Neural cell (in vitro differentiated cells): ENCODE measurements around the gene ANKRD49.

ENCODE experiments used
- EP300 ChIP-seq: fragments of 450-650 bp; conservative IDR thresholded peaks from 2 replicates; pipeline ENCODE4 v1.6.1; 2014; ENCODE audit warnings: antibody characterized with exemption, mild to moderate bottlenecking, moderate library complexity; ENCODE audit not compliant: poor library complexity, severe bottlenecking
- EZH2 ChIP-seq: fragments of 200-600, 300-800 bp; shearing (Covaris generic), sonication (generic); IDR thresholded peaks from 2 replicates; pipeline ENCODE4 v1.6.1; 2014; ENCODE audit warnings: antibody characterized with exemption, low read length, borderline replicate concordance, mild to moderate bottlenecking; ENCODE audit not compliant: insufficient read depth, poor library complexity, severe bottlenecking
- MXI1 ChIP-seq: fragments of 450-650 bp; conservative IDR thresholded peaks from 2 replicates; pipeline ENCODE4 v1.6.1; 2014; ENCODE audit warnings: antibody characterized with exemption, mild to moderate bottlenecking; ENCODE audit not compliant: poor library complexity, severe bottlenecking
- POLR2AphosphoS5 ChIP-seq: IDR thresholded peaks from 2 replicates; pipeline ENCODE4 v1.6.1; 2012
- RAD21 ChIP-seq: fragments of 450-650 bp; conservative IDR thresholded peaks from 2 replicates; pipeline ENCODE4 v1.6.1; 2014; ENCODE audit warnings: antibody characterized with exemption, mild to moderate bottlenecking, moderate library complexity
- SMC3 ChIP-seq: fragments of 450-650 bp; conservative IDR thresholded peaks from 2 replicates; pipeline ENCODE4 v1.6.1; 2014; ENCODE audit warnings: antibody characterized with exemption, mild to moderate bottlenecking, moderate library complexity; ENCODE audit not compliant: poor library complexity
- TAF1 ChIP-seq: IDR thresholded peaks from 2 replicates; pipeline ENCODE4 v1.6.1; 2012; ENCODE audit warnings: low read depth
- TF ChIP-seq, protein P1 (sequence below): fragments of 450-650 bp; IDR thresholded peaks from 2 replicates; pipeline ENCODE4 v1.5.1; 2014; ENCODE audit warnings: antibody characterized with exemption, mild to moderate bottlenecking, moderate library complexity; ENCODE audit not compliant: poor library complexity, severe bottlenecking
- TF ChIP-seq, protein P2 (sequence below): IDR thresholded peaks from 2 replicates; pipeline ENCODE4 v1.6.1; 2012; ENCODE audit warnings: borderline replicate concordance

DNA sequence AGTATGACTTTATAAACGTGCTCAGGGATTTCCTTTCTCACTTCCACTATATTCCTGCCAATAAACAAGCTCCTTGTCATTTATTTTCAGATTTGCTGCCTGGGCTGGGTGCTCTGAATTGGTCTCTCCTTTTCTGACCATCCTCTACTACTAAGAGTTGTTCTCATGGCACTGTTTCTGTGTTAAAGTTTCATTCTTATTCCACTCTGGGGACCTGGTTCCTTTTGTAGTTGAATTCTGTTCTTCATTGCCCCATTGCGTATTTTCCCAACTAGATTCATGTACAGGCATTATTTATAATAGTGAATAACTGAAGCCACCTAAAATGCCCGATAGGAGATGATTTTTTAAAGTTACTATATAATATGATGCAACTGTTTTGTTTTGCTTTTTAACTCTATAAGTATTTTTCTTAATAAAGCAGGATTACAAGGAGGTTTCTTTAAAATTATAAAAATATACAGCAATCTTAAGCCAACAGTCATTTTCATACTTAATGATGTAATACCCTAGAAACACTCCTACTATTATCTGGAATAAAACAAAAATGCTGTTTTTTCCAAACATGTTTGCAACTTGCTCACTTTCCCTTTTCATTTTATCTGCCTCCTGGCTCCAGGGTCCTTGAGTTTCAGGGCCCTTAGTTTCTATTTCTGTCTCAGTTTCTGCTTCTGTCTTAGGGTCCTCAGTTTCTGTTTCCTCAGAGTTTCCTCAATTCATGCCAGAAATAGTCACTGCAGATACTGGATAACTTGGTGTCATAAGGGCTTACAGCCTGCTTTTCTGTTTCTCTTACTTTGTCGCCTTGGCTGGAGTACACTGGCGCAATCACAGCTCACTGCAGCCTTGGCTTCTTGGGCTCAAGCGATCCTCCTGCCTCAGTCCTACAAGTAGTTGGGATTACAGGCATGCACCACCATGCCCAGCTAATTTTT, 40.2 kb downstream of the ANKRD49 start:
- TF ChIP-seq RAD21 (no peak), POLR2AphosphoS5 (no peak), EZH2 (no peak), TAF1 (no peak), MXI1 (no peak), EP300 (no peak), SMC3 (no peak)
- TF ChIP-seq, protein P1, sequence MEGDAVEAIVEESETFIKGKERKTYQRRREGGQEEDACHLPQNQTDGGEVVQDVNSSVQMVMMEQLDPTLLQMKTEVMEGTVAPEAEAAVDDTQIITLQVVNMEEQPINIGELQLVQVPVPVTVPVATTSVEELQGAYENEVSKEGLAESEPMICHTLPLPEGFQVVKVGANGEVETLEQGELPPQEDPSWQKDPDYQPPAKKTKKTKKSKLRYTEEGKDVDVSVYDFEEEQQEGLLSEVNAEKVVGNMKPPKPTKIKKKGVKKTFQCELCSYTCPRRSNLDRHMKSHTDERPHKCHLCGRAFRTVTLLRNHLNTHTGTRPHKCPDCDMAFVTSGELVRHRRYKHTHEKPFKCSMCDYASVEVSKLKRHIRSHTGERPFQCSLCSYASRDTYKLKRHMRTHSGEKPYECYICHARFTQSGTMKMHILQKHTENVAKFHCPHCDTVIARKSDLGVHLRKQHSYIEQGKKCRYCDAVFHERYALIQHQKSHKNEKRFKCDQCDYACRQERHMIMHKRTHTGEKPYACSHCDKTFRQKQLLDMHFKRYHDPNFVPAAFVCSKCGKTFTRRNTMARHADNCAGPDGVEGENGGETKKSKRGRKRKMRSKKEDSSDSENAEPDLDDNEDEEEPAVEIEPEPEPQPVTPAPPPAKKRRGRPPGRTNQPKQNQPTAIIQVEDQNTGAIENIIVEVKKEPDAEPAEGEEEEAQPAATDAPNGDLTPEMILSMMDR = no peak
- TF ChIP-seq, protein P2, sequence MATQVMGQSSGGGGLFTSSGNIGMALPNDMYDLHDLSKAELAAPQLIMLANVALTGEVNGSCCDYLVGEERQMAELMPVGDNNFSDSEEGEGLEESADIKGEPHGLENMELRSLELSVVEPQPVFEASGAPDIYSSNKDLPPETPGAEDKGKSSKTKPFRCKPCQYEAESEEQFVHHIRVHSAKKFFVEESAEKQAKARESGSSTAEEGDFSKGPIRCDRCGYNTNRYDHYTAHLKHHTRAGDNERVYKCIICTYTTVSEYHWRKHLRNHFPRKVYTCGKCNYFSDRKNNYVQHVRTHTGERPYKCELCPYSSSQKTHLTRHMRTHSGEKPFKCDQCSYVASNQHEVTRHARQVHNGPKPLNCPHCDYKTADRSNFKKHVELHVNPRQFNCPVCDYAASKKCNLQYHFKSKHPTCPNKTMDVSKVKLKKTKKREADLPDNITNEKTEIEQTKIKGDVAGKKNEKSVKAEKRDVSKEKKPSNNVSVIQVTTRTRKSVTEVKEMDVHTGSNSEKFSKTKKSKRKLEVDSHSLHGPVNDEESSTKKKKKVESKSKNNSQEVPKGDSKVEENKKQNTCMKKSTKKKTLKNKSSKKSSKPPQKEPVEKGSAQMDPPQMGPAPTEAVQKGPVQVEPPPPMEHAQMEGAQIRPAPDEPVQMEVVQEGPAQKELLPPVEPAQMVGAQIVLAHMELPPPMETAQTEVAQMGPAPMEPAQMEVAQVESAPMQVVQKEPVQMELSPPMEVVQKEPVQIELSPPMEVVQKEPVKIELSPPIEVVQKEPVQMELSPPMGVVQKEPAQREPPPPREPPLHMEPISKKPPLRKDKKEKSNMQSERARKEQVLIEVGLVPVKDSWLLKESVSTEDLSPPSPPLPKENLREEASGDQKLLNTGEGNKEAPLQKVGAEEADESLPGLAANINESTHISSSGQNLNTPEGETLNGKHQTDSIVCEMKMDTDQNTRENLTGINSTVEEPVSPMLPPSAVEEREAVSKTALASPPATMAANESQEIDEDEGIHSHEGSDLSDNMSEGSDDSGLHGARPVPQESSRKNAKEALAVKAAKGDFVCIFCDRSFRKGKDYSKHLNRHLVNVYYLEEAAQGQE = no peak
